K562 (cell line): ENCODE results near the gene LMBR1L. TPM values are rescaled to one million over a fixed set of nuclear protein-coding genes. Genes with fewer than 3 reads are reported as not detected.

Source experiments
- ATAC-seq: fragments of 200-7000 bp; cut with Tn5 transposase; 3 replicates; pipeline ENCODE4 v1.9.1; 2020; ENCODE audit warnings: moderate library complexity
- BruUV-seq: library from RNA; stranded (reverse); fragments of 400-500 nt; replicated peaks from 2 replicates; lab custom pipeline; 2021; lab: Mats Ljungman, UMichigan
- CTCF ChIA-PET: fragments of 300-600 bp; formaldehyde crosslinking; extraction: SDS; loops from one replicate; lab custom pipeline; 2021; ENCODE audit warnings: low intra/inter-chr PET ratio; lab: Yijun Ruan, JAX
- POLR2A ChIA-PET: fragments of 300-600, 350-650 bp; sonication (Branson Sonifier 250); formaldehyde crosslinking; extraction: SDS; loops from one replicate; lab custom pipeline; 2021; ENCODE audit warnings: antibody characterized with exemption, inconsistent platforms; lab: Yijun Ruan, JAX
- DNase-seq, 4 experiments: peaks; one replicate each; pipeline versions ENCODE4 v3.0.0 to v3.0.0-alpha.2; 2011 to 2018; ENCODE audit warnings: low spot score in 3 of 4, mixed read lengths in 3 of 4; ENCODE audit errors: extremely low read depth in 1 of 4
- FAIRE-seq: peaks from 2 replicates; lab custom pipeline; 2011; peaks lifted over from hg19 to GRCh38; lab: Jason Lieb, UNC
- H2AFZ ChIP-seq: 2 replicates; pipeline ENCODE4 v1.6.0; 2011; ENCODE audit warnings: low read depth, low read length, control low read depth, inconsistent platforms
- H3K27ac ChIP-seq: fragments of 200-600 bp; 3 replicates; pipeline ENCODE4 v1.8.0; 2011; ENCODE audit warnings: low read depth, mild to moderate bottlenecking, control low read depth, inconsistent platforms, low read length, moderate library complexity, mixed read lengths; ENCODE audit errors: extremely low read depth
- H3K27me3 ChIP-seq, 2 experiments: fragments of 300-600 bp in 1 of 2; 2 replicates in 1 of 2; 3 replicates in 1 of 2; pipeline versions ENCODE4 v1.6.0 to v1.8.0; 2011; ENCODE audit warnings: inconsistent platforms in 2 of 2, low read length in 2 of 2, mild to moderate bottlenecking in 1 of 2, mixed read lengths in 1 of 2, moderate library complexity in 1 of 2; ENCODE audit not compliant: control insufficient read depth in 2 of 2, insufficient read depth in 2 of 2
- H3K36me3 ChIP-seq: fragments of 300-600 bp; 3 replicates; pipeline ENCODE4 v1.8.0; 2011; ENCODE audit warnings: mild to moderate bottlenecking, low read length, inconsistent platforms; ENCODE audit not compliant: control insufficient read depth, insufficient read depth
- H3K4me1 ChIP-seq, 2 experiments: fragments of 200-600 bp in 1 of 2; replicated peaks in 1 of 2; 2 replicates in 1 of 2; 3 replicates in 1 of 2; pipeline versions ENCODE4 v1.5.1 to v1.8.0; 2011; ENCODE audit warnings: inconsistent platforms in 2 of 2, low read length in 2 of 2, mild to moderate bottlenecking in 1 of 2, mixed read lengths in 1 of 2, moderate library complexity in 1 of 2; ENCODE audit not compliant: control insufficient read depth in 2 of 2, insufficient read depth in 2 of 2
- H3K4me2 ChIP-seq: 2 replicates; pipeline ENCODE4 v1.6.1; 2011; ENCODE audit warnings: low read length, control low read depth, inconsistent platforms, mixed read lengths; ENCODE audit not compliant: insufficient read depth
- H3K4me3 ChIP-seq: fragments of 200-600 bp; sonication (generic), shearing (Covaris generic); 2 replicates; pipeline ENCODE4 v1.5.1; 2016; ENCODE audit warnings: control low read depth, inconsistent platforms
- H3K79me2 ChIP-seq: fragments of 200-600 bp; 3 replicates; pipeline ENCODE4 v1.8.0; 2011; ENCODE audit warnings: low read length, inconsistent platforms; ENCODE audit not compliant: control insufficient read depth, insufficient read depth
- H3K9ac ChIP-seq, 2 experiments: 2 replicates each; pipeline versions ENCODE4 v1.6.0 to v1.6.1; 2011; ENCODE audit warnings: low read depth in 2 of 2, low read length in 2 of 2, control low read depth in 1 of 2, inconsistent platforms in 1 of 2, mild to moderate bottlenecking in 1 of 2, mixed read lengths in 1 of 2; ENCODE audit not compliant: insufficient read depth in 1 of 2
- H3K9me1 ChIP-seq: one replicate; pipeline ENCODE4 v1.6.0; 2011; ENCODE audit warnings: inconsistent platforms, mild to moderate bottlenecking, low read length, moderate library complexity; ENCODE audit not compliant: control insufficient read depth, insufficient read depth
- H3K9me3 ChIP-seq: replicated peaks from 2 replicates; pipeline ENCODE4 v1.5.1; 2011; ENCODE audit warnings: low read depth, low read length, inconsistent platforms; ENCODE audit not compliant: control insufficient read depth, insufficient read depth
- H4K20me1 ChIP-seq: replicated peaks from 2 replicates; pipeline ENCODE4 v1.6.1; 2011; ENCODE audit warnings: low read length, inconsistent platforms, mixed read lengths; ENCODE audit not compliant: control insufficient read depth, insufficient read depth
- AFF1 ChIP-seq, 2 experiments: fragments of 450-650 bp; IDR thresholded peaks; 2 replicates each; pipeline ENCODE4 v1.6.1; 2018; ENCODE audit warnings: mild to moderate bottlenecking in 2 of 2, low read depth in 1 of 2; ENCODE audit not compliant: partially characterized antibody in 2 of 2
- TBL1XR1 ChIP-seq, 2 experiments: IDR thresholded peaks; 2 replicates each; pipeline ENCODE4 v1.6.1; 2012; ENCODE audit warnings: improper control_type of control experiment in 2 of 2, low read length in 2 of 2, mild to moderate bottlenecking in 1 of 2
- TSC22D4 ChIP-seq: fragments of 450-650 bp; IDR thresholded peaks from 2 replicates; pipeline ENCODE4 v1.6.1; 2016; ENCODE audit warnings: missing genetic modification characterization, missing biosample characterization, control low read depth
- ZNF146 ChIP-seq: IDR thresholded peaks from one replicate; pipeline ENCODE4 v1.6.1; 2018; ENCODE audit warnings: missing compliant biosample characterization; ENCODE audit not compliant: unreplicated experiment
- ZNF696 ChIP-seq: fragments of 250-450 bp; sonication (Bioruptor Pico); conservative IDR thresholded peaks from 2 replicates; pipeline ENCODE4 v1.4.0; 2020; ENCODE audit warnings: mild to moderate bottlenecking, moderate library complexity
- ZZZ3 ChIP-seq: fragments of 450-650 bp; IDR thresholded peaks from 2 replicates; pipeline ENCODE4 v1.6.1; 2016; ENCODE audit warnings: antibody characterized with exemption, mild to moderate bottlenecking, moderate library complexity
- WGBS: fragments of 100-300 bp; shearing (Covaris generic); methylation state at CpG from one replicate; pipeline ENCODE4 v1.1.6; 2016; ENCODE audit warnings: low coverage, mixed read lengths; ENCODE audit not compliant: insufficient coverage; ENCODE audit errors: missing lambda C conversion rate; 5-methylcytosine and 5-hydroxymethylcytosine counted together
- in situ Hi-C: fragments of 300-500 bp; cut with MboI; formaldehyde crosslinking; loops from 4 replicates; pipeline ENCODE4 v1.15.0; 2018; ENCODE audit warnings: inconsistent platforms, mixed read lengths
- intact Hi-C: fragments of 100-400 bp; cut with micrococcal nuclease; formaldehyde crosslinking; loops from 2 replicates; pipeline ENCODE4 v1.14.2; 2022
- polyA plus RNA-seq, 8 experiments: library from polyadenylated mRNA; depleted of rRNA in 4 of 8; stranded (reverse) in 5 of 8; unstranded in 3 of 8; fragments of >200 nt; fragmentation: Nextera tagmentation in 2 of 8; fragmentation: Illumina TruSeq in 1 of 8; extraction: Ambion mirVana in 2 of 8; extraction: Trizol in 1 of 8; gene quantifications; 2 replicates each; pipeline versions ENCODE4 v1.2.1 to v1.2.3, GENCODE V29; 2011 to 2014; ENCODE audit warnings: inconsistent platforms in 1 of 8, missing spikeins in 1 of 8
- total RNA-seq, 7 experiments: library from RNA; depleted of rRNA in 6 of 7; stranded (reverse); fragments of >200 nt in 6 of 7; fragmentation: Illumina TruSeq in 2 of 7; extraction: Trizol in 2 of 7; gene quantifications; 2 replicates each; pipeline versions ENCODE4 v1.2.1 to v1.2.3, GENCODE V29; 2011 to 2021; ENCODE audit warnings: low replicate concordance in 1 of 7

Gene LMBR1L
- total and polyA plus RNA-seq, 9 of the 15 experiments (the other 6 are each of a cell fraction or from before 2014, with no cell fraction given): 2.5 to 57.0 (median 31.1) TPM

DNA sequence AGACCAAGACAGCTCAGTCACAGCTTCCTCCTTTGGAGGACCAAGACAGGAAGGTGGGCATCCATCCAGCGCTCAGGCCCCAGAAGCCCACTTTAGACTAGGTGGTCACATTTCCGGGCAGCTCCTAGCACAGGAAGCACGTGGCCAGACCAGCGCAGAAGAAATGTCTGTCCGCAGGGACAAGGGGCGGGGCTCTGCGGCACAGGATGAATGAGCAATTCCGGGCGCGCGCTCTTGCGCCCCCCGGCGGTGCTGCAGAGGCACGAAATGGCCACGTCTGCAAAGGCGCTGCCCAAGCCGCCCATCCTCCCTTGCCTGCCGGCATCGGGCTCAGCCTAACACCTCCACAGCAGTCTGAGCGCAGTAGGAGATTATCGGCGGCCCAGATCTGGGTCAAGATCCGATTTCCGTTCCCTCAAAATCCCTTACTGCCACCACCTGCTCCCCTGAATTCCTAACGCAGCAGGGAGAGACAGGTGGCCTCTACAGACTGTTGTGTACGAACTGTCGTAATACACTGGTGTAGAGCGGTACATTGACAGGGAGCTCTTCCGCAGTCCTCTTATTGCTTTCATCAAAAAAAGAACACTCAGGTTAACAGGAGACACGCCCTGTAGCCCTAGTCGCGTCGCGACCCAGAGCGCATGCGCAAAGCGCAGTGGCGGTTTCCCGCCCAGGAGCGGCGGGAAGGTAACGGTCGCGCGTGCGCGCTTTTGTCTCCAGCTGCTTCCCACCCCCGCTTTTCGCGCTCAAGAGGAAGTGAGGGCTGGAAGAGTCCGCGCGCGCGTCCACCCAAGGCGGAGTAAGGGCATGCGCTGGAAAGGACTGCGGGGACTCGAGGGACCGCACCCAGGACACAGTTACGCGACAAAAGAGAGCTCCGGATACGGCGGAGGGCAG, 19.8 kb upstream of the LMBR1L start:
- Histone ChIP-seq H2AFZ (peak overlapping the region; percentile 46), H3K79me2 (peaks cover 51% of the 10 kb centered on the region), H3K4me2 (peak overlapping the region; percentile 94), H3K4me3 (peak overlapping the region; percentile 84), H3K27me3 (no peaks in the 10 kb centered on the region), H3K9me1 (peaks cover 4% of the 10 kb centered on the region), H3K4me1 (peaks cover 17 to 27% of the 10 kb centered on the region in 2 experiments; a peak in 4 of 5 replicates), H3K27ac (peak overlapping the region; percentile 96), H3K9ac (peak overlapping the region; percentile 98 to 99), H3K9me3 (no peaks in the 10 kb centered on the region), H3K36me3 (peaks cover 39% of the 10 kb centered on the region), H4K20me1 (peaks cover 13% of the 10 kb centered on the region)
- intact Hi-C loops: loop anchor here (1.0 to 10.0 kb wide), 6 partner anchors 20 to 134 kb away; partner anchors contain the start of genes KMT2D, LMBR1L, TUBA1A and TUBA1C
- FAIRE-seq (peak; percentile 80), DNase-seq (peak; percentile 79 to 97 (median 87)), ATAC-seq (peak; percentile 74)
- POLR2A ChIA-PET: interaction anchor here (0.5 to 4.9 kb wide), 82 partner anchors 11 to 967 kb away, joined by 3 to 151 read pairs (median 6); partner anchors contain the start of genes DHH, KMT2D, LMBR1L and PRKAG1
- WGBS: under 1% methylated on average over 65 of the region's 66 CpGs
- CTCF ChIA-PET: interaction anchor here (1.3 to 1.9 kb wide), 2 partner anchors 66 to 104 kb away, joined by 5 to 11 read pairs; no protein-coding TSS in a partner anchor
- BruUV-seq: no TSS peak
- in situ Hi-C loops: no loop called here
- TF ChIP-seq TSC22D4 (tag) (no peak), ZZZ3 (peak; percentile 88; the same call in 1 of the 2 replicates), ZNF146 (CRISPR knock-in tag) (no peak), AFF1 (IDR thresholded peaks at IDR 0.05; ENCODE audit: low read depth in 1 of 2, partially characterized antibody in 2 of 2) (peak in 1 of 2 experiments; percentile 70), ZNF696 (CRISPR knock-in tag) (no peak), TBL1XR1 (IDR thresholded peaks at IDR 0.05; ENCODE audit: low read length in 2 of 2) (peak; percentile 11 to 75; a peak in 3 of 4 replicates)
